ENCODE results near the gene FGG. TPM values are rescaled to one million over a fixed set of nuclear protein-coding genes. Genes with fewer than 3 reads are reported as not detected.

Gene FGG
- total and polyA plus RNA-seq, 2 of the 13 experiments (the other 11 are each of a cell fraction or from before 2014, with no cell fraction given), result 1,037 to 2,423 TPM

DNA sequence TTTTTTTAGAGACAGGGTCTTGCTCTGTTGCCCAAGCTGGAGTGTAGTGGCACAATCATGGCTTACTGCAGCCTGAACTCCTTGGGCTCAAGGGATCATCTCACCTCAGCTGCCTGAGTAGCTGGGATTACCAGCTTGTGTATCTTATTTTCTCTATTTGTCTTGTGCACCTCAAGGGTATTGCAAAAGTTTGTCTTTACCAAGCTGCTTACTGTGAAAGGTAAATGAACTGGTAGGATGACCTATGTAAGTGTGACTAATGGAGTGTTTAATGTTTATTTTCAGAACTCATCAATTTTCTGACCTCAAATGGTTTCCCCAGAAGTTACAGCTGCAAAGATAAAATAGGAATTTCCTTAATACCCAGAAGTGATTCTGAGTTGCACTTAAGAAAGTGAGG, 16.6 kb downstream of the FGG start (continued):
- peak; percentile 84 for TF ChIP-seq PPARG (CRISPR knock-in tag; conservative IDR thresholded peaks at IDR 0.05)
- TF ChIP-seq, protein P1, sequence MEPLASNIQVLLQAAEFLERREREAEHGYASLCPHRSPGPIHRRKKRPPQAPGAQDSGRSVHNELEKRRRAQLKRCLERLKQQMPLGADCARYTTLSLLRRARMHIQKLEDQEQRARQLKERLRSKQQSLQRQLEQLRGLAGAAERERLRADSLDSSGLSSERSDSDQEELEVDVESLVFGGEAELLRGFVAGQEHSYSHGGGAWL (CRISPR knock-in tag; IDR thresholded peaks at IDR 0.05), result no peak
- TF ChIP-seq, protein P2, sequence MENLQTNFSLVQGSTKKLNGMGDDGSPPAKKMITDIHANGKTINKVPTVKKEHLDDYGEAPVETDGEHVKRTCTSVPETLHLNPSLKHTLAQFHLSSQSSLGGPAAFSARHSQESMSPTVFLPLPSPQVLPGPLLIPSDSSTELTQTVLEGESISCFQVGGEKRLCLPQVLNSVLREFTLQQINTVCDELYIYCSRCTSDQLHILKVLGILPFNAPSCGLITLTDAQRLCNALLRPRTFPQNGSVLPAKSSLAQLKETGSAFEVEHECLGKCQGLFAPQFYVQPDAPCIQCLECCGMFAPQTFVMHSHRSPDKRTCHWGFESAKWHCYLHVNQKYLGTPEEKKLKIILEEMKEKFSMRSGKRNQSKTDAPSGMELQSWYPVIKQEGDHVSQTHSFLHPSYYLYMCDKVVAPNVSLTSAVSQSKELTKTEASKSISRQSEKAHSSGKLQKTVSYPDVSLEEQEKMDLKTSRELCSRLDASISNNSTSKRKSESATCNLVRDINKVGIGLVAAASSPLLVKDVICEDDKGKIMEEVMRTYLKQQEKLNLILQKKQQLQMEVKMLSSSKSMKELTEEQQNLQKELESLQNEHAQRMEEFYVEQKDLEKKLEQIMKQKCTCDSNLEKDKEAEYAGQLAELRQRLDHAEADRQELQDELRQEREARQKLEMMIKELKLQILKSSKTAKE (CRISPR knock-in tag; IDR thresholded peaks at IDR 0.05; ENCODE audit: borderline replicate concordance), result peak; percentile 47; the same call in 1 of the 2 replicates
- peak; percentile 38; the same call in 1 of the 2 replicates for TF ChIP-seq NR2C2 (CRISPR knock-in tag; IDR thresholded peaks at IDR 0.05; ENCODE audit: borderline replicate concordance)
- TF ChIP-seq CENPX (CRISPR knock-in tag; IDR thresholded peaks at IDR 0.05), result no peak
- TF ChIP-seq, protein P3, sequence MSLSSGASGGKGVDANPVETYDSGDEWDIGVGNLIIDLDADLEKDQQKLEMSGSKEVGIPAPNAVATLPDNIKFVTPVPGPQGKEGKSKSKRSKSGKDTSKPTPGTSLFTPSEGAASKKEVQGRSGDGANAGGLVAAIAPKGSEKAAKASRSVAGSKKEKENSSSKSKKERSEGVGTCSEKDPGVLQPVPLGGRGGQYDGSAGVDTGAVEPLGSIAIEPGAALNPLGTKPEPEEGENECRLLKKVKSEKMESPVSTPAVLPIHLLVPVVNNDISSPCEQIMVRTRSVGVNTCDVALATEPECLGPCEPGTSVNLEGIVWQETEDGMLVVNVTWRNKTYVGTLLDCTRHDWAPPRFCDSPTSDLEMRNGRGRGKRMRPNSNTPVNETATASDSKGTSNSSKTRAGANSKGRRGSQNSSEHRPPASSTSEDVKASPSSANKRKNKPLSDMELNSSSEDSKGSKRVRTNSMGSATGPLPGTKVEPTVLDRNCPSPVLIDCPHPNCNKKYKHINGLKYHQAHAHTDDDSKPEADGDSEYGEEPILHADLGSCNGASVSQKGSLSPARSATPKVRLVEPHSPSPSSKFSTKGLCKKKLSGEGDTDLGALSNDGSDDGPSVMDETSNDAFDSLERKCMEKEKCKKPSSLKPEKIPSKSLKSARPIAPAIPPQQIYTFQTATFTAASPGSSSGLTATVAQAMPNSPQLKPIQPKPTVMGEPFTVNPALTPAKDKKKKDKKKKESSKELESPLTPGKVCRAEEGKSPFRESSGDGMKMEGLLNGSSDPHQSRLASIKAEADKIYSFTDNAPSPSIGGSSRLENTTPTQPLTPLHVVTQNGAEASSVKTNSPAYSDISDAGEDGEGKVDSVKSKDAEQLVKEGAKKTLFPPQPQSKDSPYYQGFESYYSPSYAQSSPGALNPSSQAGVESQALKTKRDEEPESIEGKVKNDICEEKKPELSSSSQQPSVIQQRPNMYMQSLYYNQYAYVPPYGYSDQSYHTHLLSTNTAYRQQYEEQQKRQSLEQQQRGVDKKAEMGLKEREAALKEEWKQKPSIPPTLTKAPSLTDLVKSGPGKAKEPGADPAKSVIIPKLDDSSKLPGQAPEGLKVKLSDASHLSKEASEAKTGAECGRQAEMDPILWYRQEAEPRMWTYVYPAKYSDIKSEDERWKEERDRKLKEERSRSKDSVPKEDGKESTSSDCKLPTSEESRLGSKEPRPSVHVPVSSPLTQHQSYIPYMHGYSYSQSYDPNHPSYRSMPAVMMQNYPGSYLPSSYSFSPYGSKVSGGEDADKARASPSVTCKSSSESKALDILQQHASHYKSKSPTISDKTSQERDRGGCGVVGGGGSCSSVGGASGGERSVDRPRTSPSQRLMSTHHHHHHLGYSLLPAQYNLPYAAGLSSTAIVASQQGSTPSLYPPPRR (CRISPR knock-in tag; IDR thresholded peaks at IDR 0.05; ENCODE audit: borderline replicate concordance), result peak; percentile 94
- peak; percentile 90 for TF ChIP-seq CEBPG (CRISPR knock-in tag; IDR thresholded peaks at IDR 0.05)
- TF ChIP-seq HDAC2 (CRISPR knock-in tag; IDR thresholded peaks at IDR 0.05), result peak; percentile 96
- TF ChIP-seq GFI1 (CRISPR knock-in tag; IDR thresholded peaks at IDR 0.05; ENCODE audit: borderline replicate concordance), result peak; percentile 87
- TF ChIP-seq ESRRA (CRISPR knock-in tag; IDR thresholded peaks at IDR 0.05; ENCODE audit: low read depth), result 0 out of 2 replicates have a peak, but pooled peaks have one; percentile 30
- no peak for TF ChIP-seq ZBTB21 (CRISPR knock-in tag; IDR thresholded peaks at IDR 0.05)
- TF ChIP-seq SKI (IDR thresholded peaks at IDR 0.05; ENCODE audit: partially characterized antibody), result peak; percentile 51
- TF ChIP-seq ZNF878 (CRISPR knock-in tag; IDR thresholded peaks at IDR 0.05), result 0 out of 2 replicates have a peak, but pooled peaks have one; percentile 46
- peak; percentile 53; the same call in 1 of the 2 replicates for TF ChIP-seq NCOR1 (IDR thresholded peaks at IDR 0.05; ENCODE audit: borderline replicate concordance, low read length)
- TF ChIP-seq, protein P4, sequence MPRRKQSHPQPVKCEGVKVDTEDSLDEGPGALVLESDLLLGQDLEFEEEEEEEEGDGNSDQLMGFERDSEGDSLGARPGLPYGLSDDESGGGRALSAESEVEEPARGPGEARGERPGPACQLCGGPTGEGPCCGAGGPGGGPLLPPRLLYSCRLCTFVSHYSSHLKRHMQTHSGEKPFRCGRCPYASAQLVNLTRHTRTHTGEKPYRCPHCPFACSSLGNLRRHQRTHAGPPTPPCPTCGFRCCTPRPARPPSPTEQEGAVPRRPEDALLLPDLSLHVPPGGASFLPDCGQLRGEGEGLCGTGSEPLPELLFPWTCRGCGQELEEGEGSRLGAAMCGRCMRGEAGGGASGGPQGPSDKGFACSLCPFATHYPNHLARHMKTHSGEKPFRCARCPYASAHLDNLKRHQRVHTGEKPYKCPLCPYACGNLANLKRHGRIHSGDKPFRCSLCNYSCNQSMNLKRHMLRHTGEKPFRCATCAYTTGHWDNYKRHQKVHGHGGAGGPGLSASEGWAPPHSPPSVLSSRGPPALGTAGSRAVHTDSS (CRISPR knock-in tag; conservative IDR thresholded peaks at IDR 0.05), result no peak
- TF ChIP-seq POGZ (CRISPR knock-in tag; IDR thresholded peaks at IDR 0.05), result peak; percentile 65
- TF ChIP-seq NR1H2 (CRISPR knock-in tag; IDR thresholded peaks at IDR 0.05; ENCODE audit: borderline replicate concordance, low read depth), result no peak
- no peak for TF ChIP-seq SP140L (CRISPR knock-in tag; IDR thresholded peaks at IDR 0.05; ENCODE audit: borderline replicate concordance)

Data from HepG2 (cell line).